Pancreas (tissue), 10 donors: ENCODE results near the gene CST3. TPM values are rescaled to one million over a fixed set of nuclear protein-coding genes. Genes with fewer than 3 reads are reported as not detected.

Experiments
- ATAC-seq, 4 donors: fragments of 200-7000 bp; cut with Tn5 transposase; one replicate each; pipeline versions ENCODE4 v1.8.0 to v1.9.1; 2020; ENCODE audit warnings: mild to moderate bottlenecking in 4 of 4, moderate library complexity in 4 of 4
- DNase-seq, 6 donors: peaks; one replicate each; pipeline ENCODE4 v3.0.0-alpha.2; 2020
- FAIRE-seq: peaks from 2 replicates; lab custom pipeline; 2012; peaks lifted over from hg19 to GRCh38; lab: Jason Lieb, UNC
- H3K27ac ChIP-seq, 4 donors: fragments of 200-600 bp; sonication (generic); 1 replicate in 3 of 4; 2 replicates in 1 of 4; pipeline versions ENCODE4 v1.5.0 to v1.8.0; 2020
- H3K27me3 ChIP-seq, 4 donors: fragments of 200-600 bp; one replicate each; pipeline ENCODE4 v1.8.0; 2021
- H3K36me3 ChIP-seq, 3 donors: fragments of 200-600 bp; sonication (generic) in 1 of 3; one replicate each; pipeline versions ENCODE4 v1.5.0 to v1.8.0; 2020 to 2021
- H3K4me1 ChIP-seq, 3 donors: fragments of 200-600 bp; one replicate each; pipeline ENCODE4 v1.8.0; 2021
- H3K4me3 ChIP-seq, 4 donors: fragments of 200-600 bp; sonication (generic) in 2 of 4; one replicate each; pipeline versions ENCODE4 v1.5.0 to v1.8.0; 2020 to 2021
- H3K9me3 ChIP-seq, 4 donors: fragments of 200-600 bp; one replicate each; pipeline ENCODE4 v1.8.0; 2021
- WGBS, 2 donors: extraction: QIAGEN DNeasy Blood & Tissue Kit; methylation state at CpG; one replicate each; pipeline ENCODE4 v1.1.7; 2013; 5-methylcytosine and 5-hydroxymethylcytosine counted together
- intact Hi-C, 3 donors: fragments of 100-400 bp; cut with DNase I; formaldehyde crosslinking; loops; one replicate each; pipeline versions ENCODE4 v1.11.1 to v1.14.2; 2022
- polyA plus RNA-seq, 2 donors: library from polyadenylated mRNA; stranded (reverse); fragments of 200-250 nt; gene quantifications; one replicate each; pipeline ENCODE4 v1.2.3, GENCODE V29; 2013
- total RNA-seq, 6 donors: library from RNA; stranded (reverse); fragmentation: NEBNext Ultra II Directional in 4 of 6; extraction: Animal tissue kit (Norgen Biotek cat#: 25700) in 4 of 6; gene quantifications; one replicate each; pipeline versions ENCODE4 v1.2.1 to v1.2.4, GENCODE V29; 2021 to 2023
- TF ChIP-seq, protein P1 (sequence below), 4 donors: fragments of 200-600 bp; sonication (generic) in 3 of 4; IDR thresholded peaks; one replicate each; pipeline versions ENCODE4 v1.5.0 to v1.8.0; 2021; ENCODE audit warnings: antibody characterized with exemption in 4 of 4
- donor health status: healthy with polysubstance abuse.
- donor health status: DM: no; HTN: no; CAD: no; lungs with moderate emphysema.
- donor health status: DM: no; HTN: no; CAD: no.
- donor health status: control.
- donor health status: control.
- donor health status: Bipolar disorder and iron deficiency.
- donor health status: DM: yes; HTN: yes; CAD: no.
- donor health status: DM: no; HTN: no; CAD: no.
- donor health status: DM: no; HTN: no; CAD: no.
- donor health status: DM: yes; HTN: yes; CAD: no.

The CST3 gene
- total and polyA plus RNA-seq, 8 donors: 201 to 445 (median 264) TPM

DNA sequence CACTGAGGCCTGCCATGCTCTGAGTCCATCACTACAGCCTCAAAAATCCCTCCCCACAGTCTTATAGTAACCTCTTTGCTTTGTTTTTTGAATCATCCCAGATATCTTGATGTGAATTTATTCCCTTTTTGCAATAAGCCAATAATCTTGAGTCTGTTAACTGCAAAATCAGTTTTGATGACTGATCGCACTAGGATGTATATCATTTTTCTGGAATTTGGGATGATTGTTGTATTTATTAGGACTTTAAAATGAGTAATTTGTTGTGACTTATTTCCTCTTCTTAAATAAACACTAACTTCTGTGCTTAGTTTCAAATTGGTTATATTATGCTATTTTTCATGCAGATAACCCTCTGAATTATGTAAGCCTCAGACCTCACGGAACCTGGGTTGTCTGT is 45.5 kb upstream of the CST3 start:
- no peaks in the 10 kb centered on the region for H3K36me3 ChIP-seq
- ATAC-seq (no peak), FAIRE-seq (no peak), DNase-seq (no peak)
- no peaks in the 10 kb centered on the region for H3K9me3 ChIP-seq
- WGBS, 2 donors: 78 to 85% methylated on average over 2 of the region's 2 CpGs
- H3K4me3 ChIP-seq: no peak overlapping the region
- no peaks in the 10 kb centered on the region for H3K27me3 ChIP-seq
- no peak overlapping the region for H3K27ac ChIP-seq
- intact Hi-C loops: no loop called here
- H3K4me1 ChIP-seq: no peaks in the 10 kb centered on the region
- TF ChIP-seq, protein P1, sequence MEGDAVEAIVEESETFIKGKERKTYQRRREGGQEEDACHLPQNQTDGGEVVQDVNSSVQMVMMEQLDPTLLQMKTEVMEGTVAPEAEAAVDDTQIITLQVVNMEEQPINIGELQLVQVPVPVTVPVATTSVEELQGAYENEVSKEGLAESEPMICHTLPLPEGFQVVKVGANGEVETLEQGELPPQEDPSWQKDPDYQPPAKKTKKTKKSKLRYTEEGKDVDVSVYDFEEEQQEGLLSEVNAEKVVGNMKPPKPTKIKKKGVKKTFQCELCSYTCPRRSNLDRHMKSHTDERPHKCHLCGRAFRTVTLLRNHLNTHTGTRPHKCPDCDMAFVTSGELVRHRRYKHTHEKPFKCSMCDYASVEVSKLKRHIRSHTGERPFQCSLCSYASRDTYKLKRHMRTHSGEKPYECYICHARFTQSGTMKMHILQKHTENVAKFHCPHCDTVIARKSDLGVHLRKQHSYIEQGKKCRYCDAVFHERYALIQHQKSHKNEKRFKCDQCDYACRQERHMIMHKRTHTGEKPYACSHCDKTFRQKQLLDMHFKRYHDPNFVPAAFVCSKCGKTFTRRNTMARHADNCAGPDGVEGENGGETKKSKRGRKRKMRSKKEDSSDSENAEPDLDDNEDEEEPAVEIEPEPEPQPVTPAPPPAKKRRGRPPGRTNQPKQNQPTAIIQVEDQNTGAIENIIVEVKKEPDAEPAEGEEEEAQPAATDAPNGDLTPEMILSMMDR (IDR thresholded peaks at IDR 0.05): no peak

DNA sequence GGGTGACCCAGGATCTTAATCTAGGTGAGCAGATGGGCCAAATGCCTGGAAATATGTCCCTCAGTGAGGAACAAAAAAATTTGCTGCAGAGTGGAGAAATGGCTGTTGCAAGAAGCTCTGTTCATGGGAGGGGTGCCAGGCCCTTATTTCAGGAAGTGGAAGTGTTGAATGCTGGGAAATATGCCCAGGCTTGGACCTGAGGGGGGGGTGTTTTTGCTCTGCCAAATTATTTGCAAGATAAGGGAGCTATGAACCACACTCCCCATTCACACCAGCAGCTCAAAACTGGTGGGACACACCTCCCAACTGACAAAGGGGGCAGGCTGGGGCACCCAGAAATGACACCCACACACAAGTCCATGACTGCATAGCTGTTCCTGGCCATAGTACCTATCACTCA is 42.4 kb upstream of the CST3 start:
- TF ChIP-seq, protein P1 (IDR thresholded peaks at IDR 0.05): no peak
- no peaks in the 10 kb centered on the region for H3K9me3 ChIP-seq
- no peak overlapping the region for H3K27ac ChIP-seq
- no peaks in the 10 kb centered on the region for H3K4me1 ChIP-seq
- H3K27me3 ChIP-seq: no peaks in the 10 kb centered on the region
- no peak for FAIRE-seq
- no peak for DNase-seq
- no peaks in the 10 kb centered on the region for H3K36me3 ChIP-seq
- H3K4me3 ChIP-seq: no peak overlapping the region
- intact Hi-C loops: no loop called here
- peak in 1 of 4 donors; percentile 27 for ATAC-seq

DNA sequence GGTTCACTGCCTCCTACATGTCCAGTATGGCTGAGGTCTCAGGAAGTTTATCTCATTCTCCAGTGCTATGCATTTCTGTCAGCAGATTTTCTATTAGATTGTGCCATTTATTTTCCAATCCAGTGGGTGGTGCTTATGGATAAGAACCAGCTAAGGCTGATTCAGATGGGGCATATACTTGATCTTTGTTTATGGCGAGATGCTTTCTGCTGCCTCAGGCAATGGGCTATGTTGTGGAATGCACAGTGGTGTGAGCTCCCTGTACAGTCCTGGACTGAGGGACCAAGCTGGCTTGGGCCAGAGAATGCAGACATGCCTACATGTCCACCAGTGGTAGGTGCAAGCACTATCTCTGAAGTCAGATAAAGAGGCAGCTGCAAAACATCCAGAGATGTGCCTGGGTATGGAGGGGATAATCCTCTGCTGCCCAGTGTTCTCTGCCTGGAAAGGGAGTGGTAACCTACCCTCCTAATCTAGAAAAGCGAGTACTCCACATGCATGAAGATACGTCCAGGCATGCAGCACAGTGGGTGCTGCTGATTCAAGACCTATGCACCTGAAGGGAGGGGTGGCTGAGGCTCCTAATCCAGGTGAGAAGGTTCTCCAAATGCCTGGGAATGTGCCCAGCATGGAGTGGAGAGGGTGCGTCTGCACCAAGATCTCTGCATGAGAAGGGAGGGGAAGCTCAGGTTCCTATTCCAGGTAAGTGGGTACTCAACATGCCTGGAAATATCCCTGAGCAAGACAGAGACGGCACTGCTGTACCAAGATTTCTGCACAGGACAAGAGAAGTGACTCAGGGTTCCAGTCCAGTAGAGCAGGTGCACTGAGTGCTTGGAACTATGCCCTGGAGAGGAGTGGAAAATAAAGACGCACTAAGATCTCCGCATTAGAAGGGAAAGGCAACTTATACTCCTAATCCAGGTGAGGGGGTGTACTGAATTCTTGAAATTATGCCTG is 41.7 kb upstream of the CST3 start:
- Histone ChIP-seq H3K4me1 (no peaks in the 10 kb centered on the region), H3K36me3 (no peaks in the 10 kb centered on the region), H3K4me3 (no peak overlapping the region), H3K27ac (no peak overlapping the region), H3K9me3 (no peaks in the 10 kb centered on the region), H3K27me3 (no peaks in the 10 kb centered on the region)
- 78 to 90% methylated on average over 7 of the region's 7 CpGs for WGBS, 2 donors
- TF ChIP-seq, protein P1 (IDR thresholded peaks at IDR 0.05): no peak
- intact Hi-C loops: no loop called here
- no peak for ATAC-seq
- DNase-seq: no peak
- no peak for FAIRE-seq

DNA sequence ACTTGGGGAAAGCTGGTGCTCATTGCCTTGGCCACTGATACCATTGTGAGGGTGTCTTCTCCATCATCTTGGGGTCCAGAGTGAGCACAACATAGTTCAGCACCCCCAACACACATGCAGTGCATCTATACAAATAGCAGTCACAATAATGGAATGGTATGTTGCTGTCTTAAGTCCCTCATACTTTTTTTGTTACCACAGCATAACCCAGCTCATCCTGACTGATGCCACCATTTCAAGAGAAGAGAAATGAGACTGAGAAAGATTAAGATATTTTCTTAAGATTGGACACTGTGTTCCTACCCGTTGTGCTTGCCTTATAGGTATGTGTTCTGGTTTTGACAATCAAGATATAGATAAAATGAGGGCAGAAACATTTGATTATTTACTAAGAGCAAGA is 35.5 kb upstream of the CST3 start:
- intact Hi-C loops: no loop called here
- H3K9me3 ChIP-seq: no peaks in the 10 kb centered on the region
- no peak for FAIRE-seq
- H3K36me3 ChIP-seq: no peaks in the 10 kb centered on the region
- no peaks in the 10 kb centered on the region for H3K27me3 ChIP-seq
- TF ChIP-seq, protein P1 (IDR thresholded peaks at IDR 0.05): no peak
- no peak overlapping the region for H3K4me3 ChIP-seq
- 43 to 50% methylated on average over 1 of the region's 1 CpG for WGBS, 2 donors
- no peak overlapping the region for H3K27ac ChIP-seq
- DNase-seq: no peak
- H3K4me1 ChIP-seq: no peaks in the 10 kb centered on the region
- ATAC-seq: no peak

DNA sequence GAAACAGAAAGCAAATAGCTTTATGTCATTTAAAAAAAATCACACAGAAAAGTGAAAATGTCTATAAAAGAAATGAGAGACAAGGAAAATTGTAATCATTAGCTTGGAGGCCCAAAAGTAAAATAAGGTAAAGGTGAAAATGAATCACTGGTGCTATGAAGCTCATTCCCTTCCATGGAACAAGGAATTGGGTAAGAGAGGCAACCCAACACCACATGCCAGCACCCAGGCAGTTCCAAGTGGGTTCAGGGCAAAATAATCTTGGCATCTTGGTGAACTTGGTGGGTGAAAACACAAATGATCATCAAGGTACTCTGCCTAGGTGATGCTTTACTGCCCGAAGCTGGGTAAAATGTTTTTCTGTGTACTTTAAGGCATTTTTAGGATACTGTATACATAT is 34.4 kb upstream of the CST3 start:
- TF ChIP-seq, protein P1 (IDR thresholded peaks at IDR 0.05): no peak
- 88 to 100% methylated on average over 1 of the region's 1 CpG for WGBS, 2 donors

More for the DNA sequence above, 34.4 kb upstream of the CST3 start:
- H3K4me1 ChIP-seq: no peaks in the 10 kb centered on the region
- DNase-seq (no peak), ATAC-seq (no peak), FAIRE-seq (no peak)
- H3K9me3 ChIP-seq: no peaks in the 10 kb centered on the region
- intact Hi-C loops: no loop called here
- no peak overlapping the region for H3K4me3 ChIP-seq
- H3K36me3 ChIP-seq: no peaks in the 10 kb centered on the region
- no peak overlapping the region for H3K27ac ChIP-seq
- no peaks in the 10 kb centered on the region for H3K27me3 ChIP-seq
